D721Med (cell line): ENCODE measurements around the gene KRTAP2-4.
"Not testable (repeated sequence)": the region's sequence is repeated elsewhere in the genome, so short reads cannot be mapped to it uniquely, and the experiment has no call there.

Source experiments
- DNase-seq: peaks from one replicate; pipeline ENCODE4 v3.0.0; 2011; ENCODE audit warnings: low spot score; ENCODE audit not compliant: insufficient read length
- FAIRE-seq: peaks from 2 replicates; lab custom pipeline; 2011; peaks lifted over from hg19 to GRCh38; lab: Jason Lieb, UNC
- TF ChIP-seq, protein P1 (sequence below): IDR thresholded peaks from 2 replicates; pipeline ENCODE4 v1.5.1; 2012; ENCODE audit warnings: mild to moderate bottlenecking, control low read depth; ENCODE audit not compliant: insufficient read depth; ENCODE audit errors: missing control alignments

Gene KRTAP2-4

DNA sequence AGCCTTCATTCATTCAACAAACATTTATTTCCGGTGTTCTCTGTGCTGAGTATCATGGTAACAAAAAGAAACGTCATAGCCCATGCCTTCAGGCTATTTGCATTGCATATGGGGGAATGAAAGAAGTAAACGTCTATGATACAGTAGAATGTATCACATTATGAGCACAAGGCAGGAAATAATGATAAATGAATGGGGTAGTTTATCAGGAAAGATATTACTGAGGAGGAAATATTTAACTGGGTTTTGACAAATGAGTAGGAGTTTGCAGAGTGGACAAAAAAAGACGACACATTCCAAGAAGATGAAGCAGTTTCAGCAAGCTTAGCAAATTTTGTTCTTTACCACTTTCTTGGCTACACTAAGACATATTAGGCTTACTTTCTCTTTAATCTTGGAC, 16.9 kb upstream of the KRTAP2-4 start:
- DNase-seq (no peak), FAIRE-seq (no peak)

DNA sequence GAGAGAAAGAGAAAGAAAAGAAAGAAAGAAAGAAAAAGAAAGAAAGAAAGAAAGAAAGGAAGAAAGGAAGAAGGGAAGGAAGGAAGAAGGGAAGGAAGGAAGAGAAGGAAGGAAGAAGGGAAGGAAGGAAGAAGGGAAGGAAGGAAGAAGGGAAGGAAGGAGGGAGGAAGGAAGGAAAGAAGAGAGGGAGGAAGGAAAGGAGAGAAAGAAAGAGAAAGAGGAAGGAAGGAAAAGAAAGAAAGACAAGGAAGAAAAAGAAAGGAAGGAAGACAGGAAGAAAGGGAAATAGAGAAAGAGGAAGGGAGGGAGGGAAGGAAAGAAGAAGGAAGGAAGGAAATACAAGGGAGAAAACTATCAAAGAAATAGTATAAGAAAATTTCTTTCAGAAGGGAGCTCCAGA, 11.1 kb upstream of the KRTAP2-4 start:
- TF ChIP-seq, protein P1, sequence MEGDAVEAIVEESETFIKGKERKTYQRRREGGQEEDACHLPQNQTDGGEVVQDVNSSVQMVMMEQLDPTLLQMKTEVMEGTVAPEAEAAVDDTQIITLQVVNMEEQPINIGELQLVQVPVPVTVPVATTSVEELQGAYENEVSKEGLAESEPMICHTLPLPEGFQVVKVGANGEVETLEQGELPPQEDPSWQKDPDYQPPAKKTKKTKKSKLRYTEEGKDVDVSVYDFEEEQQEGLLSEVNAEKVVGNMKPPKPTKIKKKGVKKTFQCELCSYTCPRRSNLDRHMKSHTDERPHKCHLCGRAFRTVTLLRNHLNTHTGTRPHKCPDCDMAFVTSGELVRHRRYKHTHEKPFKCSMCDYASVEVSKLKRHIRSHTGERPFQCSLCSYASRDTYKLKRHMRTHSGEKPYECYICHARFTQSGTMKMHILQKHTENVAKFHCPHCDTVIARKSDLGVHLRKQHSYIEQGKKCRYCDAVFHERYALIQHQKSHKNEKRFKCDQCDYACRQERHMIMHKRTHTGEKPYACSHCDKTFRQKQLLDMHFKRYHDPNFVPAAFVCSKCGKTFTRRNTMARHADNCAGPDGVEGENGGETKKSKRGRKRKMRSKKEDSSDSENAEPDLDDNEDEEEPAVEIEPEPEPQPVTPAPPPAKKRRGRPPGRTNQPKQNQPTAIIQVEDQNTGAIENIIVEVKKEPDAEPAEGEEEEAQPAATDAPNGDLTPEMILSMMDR = no peak
- DNase-seq (no peak), FAIRE-seq (no peak)

More for the DNA sequence above, 16.9 kb upstream of the KRTAP2-4 start:
- TF ChIP-seq, protein P1 = no peak

DNA sequence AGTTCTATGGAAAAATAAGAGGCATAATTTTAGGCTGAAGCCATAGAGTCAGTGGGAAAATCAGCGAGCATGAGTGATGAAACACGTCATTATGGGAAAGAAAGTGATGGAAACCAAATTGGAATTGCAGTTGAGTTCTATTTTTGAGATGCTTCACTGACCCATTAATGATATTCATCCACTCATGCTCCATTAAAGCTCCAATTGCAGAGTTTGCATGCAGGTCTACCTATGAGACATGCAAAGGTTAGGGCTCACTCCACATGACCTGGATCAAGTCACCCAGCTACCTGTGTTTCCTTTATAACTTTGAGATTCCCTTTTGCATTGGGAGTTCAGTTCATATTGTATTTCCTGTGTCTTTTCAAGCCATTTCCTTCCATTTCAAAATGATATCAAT, 8.0 kb upstream of the KRTAP2-4 start:
- DNase-seq = no peak
- FAIRE-seq = no peak
- TF ChIP-seq, protein P1 = no peak

DNA sequence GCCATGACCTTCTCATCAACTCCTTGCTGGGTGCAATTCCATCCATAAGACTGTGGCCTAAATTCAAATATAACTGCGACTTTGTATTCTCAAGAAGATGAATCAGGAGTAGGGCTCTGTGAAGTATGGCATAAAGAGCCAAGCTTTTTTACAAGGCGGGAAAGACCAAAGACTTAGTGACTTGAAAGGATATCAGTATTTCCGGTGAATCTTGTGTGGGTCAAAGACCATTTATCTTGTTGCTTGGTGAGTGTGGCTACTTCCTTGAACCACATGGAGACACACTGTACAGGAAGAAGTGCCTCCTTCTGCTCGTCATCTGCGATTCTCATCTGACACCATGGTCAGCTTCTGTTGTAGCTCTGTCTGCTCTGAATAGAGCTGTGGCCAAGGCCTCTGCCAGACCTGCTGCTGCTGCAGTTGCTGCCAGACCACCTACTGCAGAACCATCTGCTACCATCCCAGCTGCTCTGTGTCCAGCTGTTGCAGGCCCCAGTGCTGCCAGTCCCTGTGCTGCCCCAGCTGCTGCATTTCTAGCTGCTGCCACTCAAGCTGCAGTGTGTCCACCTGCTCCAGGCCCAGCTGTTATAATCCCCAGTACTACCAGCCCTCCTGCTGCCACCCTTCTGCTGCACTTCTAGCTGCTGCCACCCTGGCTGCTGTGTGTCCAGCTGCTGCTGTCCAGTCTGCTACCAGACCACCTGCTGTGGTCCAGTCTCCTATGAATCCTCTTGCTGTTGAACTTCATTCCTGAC, 6.1 kb upstream of the KRTAP2-4 start:
- FAIRE-seq (no peak), DNase-seq (no peak)
- TF ChIP-seq, protein P1 = no peak

DNA sequence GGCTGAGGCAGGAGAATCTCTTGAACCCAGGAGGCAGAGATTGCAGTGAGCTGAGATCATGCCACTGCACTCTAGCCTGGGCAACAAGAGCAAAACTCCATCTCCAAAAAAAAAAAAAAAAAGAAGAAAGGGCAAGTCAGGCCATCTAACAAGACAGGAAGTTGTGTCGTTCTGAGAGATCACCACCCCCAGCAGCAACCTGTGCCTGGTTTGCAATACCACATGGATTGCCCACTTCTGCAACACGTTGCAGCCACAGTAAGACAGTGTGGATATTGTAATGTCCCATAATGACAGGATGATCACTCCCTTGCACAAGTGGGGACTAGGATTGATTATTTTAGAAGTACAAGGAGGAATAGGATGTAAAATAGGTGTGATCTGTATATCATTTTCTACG, 3.4 kb upstream of the KRTAP2-4 start:
- DNase-seq = no peak
- TF ChIP-seq, protein P1 = no peak
- no peak for FAIRE-seq

DNA sequence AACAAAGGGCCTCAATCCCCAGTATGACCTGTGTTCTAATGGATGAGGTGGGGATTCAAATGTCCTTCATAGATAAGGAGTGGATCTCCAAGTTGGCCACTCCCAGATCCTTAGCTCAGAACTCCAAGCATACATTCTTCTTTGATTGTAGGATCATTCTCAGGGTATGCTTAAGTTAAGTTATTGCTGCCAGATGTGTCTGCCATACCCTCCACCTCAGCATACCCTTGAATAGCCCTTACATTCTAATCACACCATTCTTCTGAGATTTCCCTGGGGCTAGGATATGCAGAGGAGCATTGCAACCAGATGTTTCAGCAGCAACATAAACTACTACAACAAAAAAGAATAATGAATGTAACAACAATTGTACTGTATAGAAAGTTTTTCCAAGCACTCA, 1.6 kb upstream of the KRTAP2-4 start:
- FAIRE-seq = no peak
- DNase-seq = no peak
- TF ChIP-seq, protein P1 = no peak

DNA sequence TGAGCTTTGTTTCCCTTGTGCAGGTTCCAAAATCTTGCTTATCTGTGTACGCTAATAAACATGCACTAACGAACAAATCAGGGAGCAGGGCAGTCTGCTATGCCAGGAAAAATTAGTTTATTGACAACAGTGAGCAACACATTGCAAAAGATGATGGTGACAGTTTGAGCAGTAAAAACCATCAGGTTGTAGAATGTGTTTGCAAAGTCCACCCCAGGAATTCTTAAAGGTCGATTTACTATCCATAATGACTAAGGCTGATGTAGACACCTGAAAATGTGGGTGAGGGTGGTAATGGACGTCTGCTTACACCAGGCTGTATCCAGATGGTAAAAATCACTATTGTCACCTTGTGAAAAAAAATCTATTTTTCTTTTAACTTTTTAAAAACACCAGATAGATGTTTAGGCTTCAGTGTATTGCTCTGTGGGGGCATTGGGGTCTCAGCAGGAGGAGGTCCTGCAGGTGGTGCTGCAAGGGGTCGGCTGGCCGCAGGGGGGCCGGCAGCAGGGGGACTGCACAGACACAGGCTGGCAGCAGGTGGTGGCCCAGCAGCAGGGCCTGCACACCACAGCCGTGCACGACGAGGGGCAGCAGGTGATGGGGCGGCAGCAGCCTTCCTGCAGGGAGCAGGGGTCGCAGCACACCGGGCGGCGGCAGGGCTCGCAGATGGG, 526 bp downstream of the KRTAP2-4 start:
- not testable (repeated sequence) for FAIRE-seq

More for the DNA sequence above, 526 bp downstream of the KRTAP2-4 start:
- not testable (repeated sequence) for DNase-seq
